KOPT-K1 (cell line): ENCODE measurements around the gene CLDN3.
"Not testable (repeated sequence)": the region's sequence is repeated elsewhere in the genome, so short reads cannot be mapped to it uniquely, and the experiment has no call there.

Experiments used
- H3K27ac ChIP-seq: fragments of 200-600 bp; sonication (generic); 2 replicates; pipeline ENCODE4 v1.5.1; 2016; ENCODE audit warnings: antibody characterized with exemption, mild to moderate bottlenecking, low read depth, low read length; ENCODE audit not compliant: poor library complexity, severe bottlenecking
- H3K36me3 ChIP-seq: fragments of 200-600 bp; sonication (generic); 2 replicates; pipeline ENCODE4 v1.5.1; 2017; ENCODE audit warnings: antibody characterized with exemption, mild to moderate bottlenecking, low read length, moderate library complexity; ENCODE audit not compliant: insufficient read depth
- H3K9me3 ChIP-seq: fragments of 200-600 bp; sonication (generic); 2 replicates; pipeline ENCODE4 v1.5.1; 2017; ENCODE audit warnings: antibody characterized with exemption, low read length, mild to moderate bottlenecking; ENCODE audit not compliant: insufficient read depth, poor library complexity, severe bottlenecking

CLDN3 gene

DNA sequence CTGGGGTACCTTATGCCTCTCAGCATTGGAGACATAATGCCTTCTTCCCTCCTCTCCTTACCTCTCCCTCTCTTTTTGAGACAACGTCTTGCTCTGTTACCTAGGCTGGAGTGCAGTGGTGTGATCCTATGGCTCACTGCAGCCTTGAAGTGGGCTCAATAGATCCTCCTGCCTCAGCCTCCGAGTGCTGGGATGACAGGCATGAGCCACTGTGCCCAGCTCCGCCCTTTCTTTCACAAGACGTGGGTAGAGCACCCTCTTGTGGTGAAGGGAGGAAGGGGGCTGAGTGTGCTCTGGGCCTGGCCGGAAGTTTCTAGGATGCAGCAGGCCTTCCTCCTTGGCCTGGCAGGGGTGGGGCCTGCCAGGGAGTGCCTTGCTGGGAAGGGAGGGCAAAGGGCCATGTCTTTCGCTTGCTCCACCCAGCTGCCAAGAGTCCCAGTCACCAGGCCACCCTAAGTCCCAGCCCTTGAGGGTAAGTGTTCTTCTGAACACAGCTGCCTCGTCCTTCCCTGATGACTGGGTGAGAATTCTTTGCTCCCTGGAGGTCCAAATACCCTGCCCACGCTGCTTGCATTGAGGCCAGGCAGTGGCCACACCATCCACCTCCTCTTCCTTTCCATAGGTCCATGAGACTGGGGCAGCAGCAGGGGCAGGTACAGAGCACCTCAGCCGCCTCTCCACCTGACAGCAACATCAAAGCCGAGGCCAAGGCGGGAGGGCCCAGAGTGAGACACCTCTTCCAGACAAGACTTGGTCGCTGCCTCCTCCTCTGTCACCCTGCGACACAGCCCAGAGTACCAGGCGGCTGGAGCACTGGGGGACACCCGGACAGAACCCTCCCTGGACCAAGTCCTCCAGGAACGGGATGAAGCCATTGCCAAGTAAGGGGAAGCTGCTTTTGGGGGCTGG lies 35.2 kb downstream of the CLDN3 start:
- Histone ChIP-seq H3K9me3 (no peaks in the 10 kb centered on the region), H3K36me3 (peaks cover 18% of the 10 kb centered on the region; the same call in 1 of the 2 replicates), H3K27ac (peak overlapping the region; percentile 0)

DNA sequence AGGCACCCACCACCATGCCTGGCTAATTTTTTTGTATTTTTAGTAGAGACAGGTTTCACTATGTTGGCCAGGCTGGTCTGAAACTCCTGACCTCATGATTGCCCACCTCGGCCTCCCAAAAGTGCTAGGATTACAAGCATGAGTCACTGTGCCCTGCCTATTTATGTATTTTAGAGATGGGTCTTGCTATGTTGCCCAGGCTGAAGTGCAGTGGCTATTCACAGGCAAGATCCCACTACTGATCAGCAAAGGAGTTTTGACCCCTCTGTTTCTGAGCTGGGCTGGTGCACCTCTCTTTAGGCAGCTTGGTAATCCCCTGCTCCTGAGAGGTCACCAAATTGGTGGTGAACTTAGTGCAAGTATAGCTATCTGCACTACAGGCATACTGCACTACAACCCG lies 37.7 kb downstream of the CLDN3 start:
- H3K27ac ChIP-seq: no peak overlapping the region
- H3K36me3 ChIP-seq: peaks cover 17% of the 10 kb centered on the region; the same call in 1 of the 2 replicates
- H3K9me3 ChIP-seq: no peaks in the 10 kb centered on the region

DNA sequence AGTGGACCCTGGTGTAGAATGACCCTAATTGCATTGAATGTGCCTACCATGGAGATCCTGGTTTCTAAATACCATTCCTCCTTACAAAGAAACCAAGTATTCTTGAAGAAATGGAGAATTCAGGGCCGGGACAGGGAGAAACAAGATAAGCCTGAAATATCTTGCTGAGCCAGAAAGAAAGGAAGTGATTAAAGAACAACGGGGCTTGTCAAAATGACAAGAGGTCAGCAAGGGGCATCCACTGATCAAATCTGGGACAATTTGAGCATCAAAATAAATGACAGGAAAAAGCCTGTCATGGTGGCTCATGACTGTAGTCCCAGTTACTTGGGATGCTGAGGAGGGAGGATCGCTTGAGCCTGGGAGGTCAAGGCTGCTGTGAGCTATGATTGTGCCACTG lies 39.6 kb downstream of the CLDN3 start:
- H3K27ac ChIP-seq: no peak overlapping the region
- no peaks in the 10 kb centered on the region for H3K9me3 ChIP-seq
- H3K36me3 ChIP-seq: no peaks in the 10 kb centered on the region

DNA sequence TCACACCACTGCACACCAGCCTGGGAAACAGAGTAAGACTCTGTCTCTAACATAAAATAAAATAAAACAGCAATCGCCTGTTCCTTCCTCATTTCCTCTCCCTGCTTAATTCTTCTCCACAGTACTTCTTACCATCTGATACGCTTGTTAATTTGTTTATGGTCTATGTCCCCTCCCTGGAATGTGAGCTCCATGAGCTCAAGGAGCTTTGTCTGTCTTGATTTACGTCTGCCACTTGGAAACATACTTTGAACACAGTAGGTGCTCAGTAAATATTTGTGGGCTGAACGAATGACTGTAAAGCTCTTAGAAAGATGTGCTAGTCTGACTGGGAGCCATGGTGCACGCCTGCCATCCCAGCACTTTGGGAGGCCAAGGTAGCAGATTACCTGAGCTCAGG lies 41.5 kb downstream of the CLDN3 start:
- Histone ChIP-seq H3K36me3 (no peaks in the 10 kb centered on the region), H3K9me3 (no peaks in the 10 kb centered on the region), H3K27ac (no peak overlapping the region)

DNA sequence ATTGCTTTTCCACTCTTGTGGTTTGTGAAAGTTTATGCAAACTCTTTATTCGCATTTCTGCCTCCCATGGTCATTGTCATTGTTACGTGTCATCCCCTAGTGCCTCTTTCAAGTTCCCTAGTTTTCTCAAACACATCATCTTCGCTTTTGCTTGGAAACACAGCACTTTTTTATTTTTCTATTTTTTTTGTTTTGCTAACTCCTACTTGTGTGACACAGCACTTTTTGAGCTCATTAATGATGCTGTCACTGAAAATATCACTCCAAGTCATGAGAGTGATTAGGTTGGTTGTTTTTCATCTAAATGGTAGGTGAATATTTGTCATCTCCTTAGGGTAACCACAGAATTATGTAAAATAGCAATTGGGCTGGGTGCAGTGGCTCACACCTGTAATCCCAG lies 42.1 kb downstream of the CLDN3 start:
- H3K36me3 ChIP-seq: no peaks in the 10 kb centered on the region
- H3K9me3 ChIP-seq: no peaks in the 10 kb centered on the region
- no peak overlapping the region for H3K27ac ChIP-seq

DNA sequence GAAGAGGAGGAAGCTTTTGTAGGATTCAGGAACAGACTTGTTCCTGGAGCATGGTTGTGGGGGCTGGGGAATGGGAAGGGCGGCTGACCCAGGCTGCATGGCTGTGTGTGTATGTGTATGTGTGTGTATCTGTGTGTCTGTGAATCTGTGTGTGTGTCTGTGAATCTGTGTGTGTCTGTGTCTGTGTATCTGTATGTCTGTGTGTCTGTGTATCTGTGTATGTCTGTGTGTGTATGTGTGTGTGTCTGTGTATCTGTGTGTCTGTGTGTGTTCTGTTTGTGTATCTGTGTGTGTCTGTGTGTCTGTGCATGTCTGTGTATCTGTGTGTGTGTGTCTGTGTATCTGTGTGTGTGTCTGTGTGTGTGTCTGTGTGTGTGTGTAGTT lies 44.0 kb downstream of the CLDN3 start:
- Histone ChIP-seq H3K36me3 (no peaks in the 10 kb centered on the region), H3K27ac (no peak overlapping the region), H3K9me3 (no peaks in the 10 kb centered on the region)

DNA sequence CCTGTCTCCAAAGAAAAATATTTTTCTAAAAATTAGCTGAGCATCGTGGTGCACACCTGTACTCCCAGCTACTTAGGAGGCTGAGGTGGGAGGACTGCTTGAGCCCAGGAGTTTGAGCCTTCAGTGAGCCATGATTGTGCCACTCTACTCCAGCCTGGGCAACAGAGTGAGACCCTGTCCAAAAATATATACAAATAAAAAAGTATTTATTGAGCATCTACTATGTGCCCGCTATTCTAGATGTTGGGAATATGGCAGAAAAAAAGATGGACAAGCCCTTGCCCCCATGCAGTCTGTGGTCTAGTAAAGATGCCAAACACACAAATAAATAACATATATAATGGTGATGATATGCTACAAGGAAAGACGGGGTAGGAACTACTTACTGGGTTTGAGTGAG lies 46.3 kb downstream of the CLDN3 start:
- H3K9me3 ChIP-seq: no peaks in the 10 kb centered on the region
- H3K36me3 ChIP-seq: no peaks in the 10 kb centered on the region
- H3K27ac ChIP-seq: no peak overlapping the region

DNA sequence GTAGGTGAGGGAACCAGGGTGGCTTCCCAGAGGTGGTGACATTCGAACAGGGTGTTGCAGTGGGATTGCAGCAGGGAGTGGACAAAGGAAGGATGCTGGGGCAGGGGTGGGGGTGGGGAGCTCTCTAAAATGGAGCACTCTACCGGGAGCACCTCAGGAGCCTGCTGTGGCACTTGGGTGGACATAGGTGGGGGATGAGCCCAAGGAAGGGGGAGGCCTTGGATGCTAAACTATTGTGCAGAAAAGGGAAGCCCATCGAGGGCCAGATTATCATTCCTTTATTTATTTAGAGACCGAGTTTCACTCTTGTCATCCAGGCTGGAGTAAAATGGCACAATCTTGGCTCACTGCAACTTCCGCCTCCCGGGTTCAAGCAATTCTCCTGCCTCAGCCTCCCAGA lies 47.3 kb downstream of the CLDN3 start:
- Histone ChIP-seq H3K27ac (no peak overlapping the region), H3K9me3 (no peaks in the 10 kb centered on the region)

DNA sequence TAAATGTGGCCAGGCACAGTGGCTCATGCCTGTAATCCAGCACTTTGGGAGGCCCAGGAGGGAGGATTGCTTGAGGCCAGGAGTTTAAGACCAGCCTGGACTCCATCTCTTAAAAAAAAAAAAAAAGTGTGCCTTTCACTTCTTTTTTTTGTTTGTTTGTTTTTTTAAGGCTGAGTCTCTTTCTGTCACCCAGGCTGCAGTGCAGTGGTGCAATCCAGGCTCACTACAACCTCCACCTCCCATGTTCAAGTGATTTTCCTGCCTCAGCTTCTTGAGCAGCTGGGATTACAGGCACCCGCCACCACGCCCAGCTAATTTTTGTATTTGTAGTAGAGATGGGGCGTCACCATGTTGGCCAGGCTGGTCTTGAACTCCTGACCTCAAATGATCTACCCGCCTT lies 47.9 kb downstream of the CLDN3 start:
- not testable (repeated sequence) for H3K36me3 ChIP-seq, H3K27ac ChIP-seq

More for the DNA sequence above, 47.3 kb downstream of the CLDN3 start:
- H3K36me3 ChIP-seq: no peaks in the 10 kb centered on the region

DNA sequence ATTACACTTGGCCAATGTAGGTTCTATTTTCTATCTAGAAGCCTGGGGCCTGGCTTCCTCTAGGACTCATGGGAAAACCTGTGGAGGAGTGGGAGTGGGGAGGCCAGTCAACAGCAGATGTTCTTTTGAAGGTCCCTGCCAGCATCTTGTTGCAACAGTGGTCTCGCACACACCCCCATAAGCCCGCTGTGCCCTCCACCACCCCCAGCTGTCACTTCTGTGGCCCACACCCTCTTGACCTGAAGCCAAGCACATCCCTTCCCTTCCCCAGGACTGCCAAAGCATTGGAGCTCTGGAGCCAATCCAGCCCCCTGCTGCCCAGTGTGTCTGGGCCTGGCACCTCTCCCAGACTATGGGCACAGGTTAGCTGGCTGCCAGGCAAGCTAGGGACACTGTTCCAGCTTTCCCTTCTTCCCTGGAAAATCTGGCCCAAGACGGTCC lies 48.7 kb downstream of the CLDN3 start:
- Histone ChIP-seq H3K27ac (no peak overlapping the region), H3K36me3 (no peaks in the 10 kb centered on the region), H3K9me3 (no peaks in the 10 kb centered on the region)

More for the DNA sequence above, 47.9 kb downstream of the CLDN3 start:
- not testable (repeated sequence) for H3K9me3 ChIP-seq

DNA sequence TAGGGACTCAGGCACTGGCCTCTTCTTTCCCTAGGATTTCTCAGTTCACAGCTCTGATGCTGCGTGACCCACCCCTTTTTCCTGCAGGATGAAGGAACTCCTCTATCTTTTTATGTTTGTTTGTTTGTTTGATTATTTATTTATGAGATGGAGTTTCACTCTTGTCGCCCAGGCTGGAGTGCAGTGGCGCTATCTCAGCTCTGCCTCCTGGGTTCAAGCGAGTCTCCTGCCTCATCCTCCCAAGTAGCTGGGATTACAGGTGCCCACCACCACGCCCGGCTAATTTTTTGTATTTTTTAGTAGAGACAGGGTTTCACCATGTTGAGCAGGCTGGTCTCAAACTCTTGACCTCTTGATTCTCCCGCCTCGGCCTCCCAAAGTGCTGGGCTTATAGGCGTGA lies 49.6 kb downstream of the CLDN3 start:
- not testable (repeated sequence) for H3K9me3 ChIP-seq, H3K36me3 ChIP-seq, H3K27ac ChIP-seq

DNA sequence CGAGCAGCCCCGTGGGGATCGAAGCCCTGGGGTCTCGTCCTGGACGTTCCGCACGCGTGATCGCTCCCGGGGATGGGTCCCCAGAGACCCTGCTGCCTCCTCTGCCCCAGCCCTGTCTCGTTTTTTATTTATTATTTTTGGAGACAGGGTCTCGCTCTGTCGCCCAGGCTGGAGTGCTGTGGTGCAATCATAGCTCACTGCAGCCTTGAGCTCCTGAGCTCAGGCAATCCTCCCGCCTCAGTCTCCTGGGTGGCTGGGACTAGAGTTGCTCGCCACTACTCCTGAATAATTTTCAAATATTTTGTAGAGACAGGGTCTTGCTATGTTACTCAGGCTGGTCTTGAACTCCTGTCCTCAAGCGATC lies 50.3 kb downstream of the CLDN3 start:
- H3K27ac ChIP-seq: no peak overlapping the region
- H3K9me3 ChIP-seq: no peaks in the 10 kb centered on the region
- no peaks in the 10 kb centered on the region for H3K36me3 ChIP-seq
